ENCODE data around the gene SMIM20.

The SMIM20 gene

DNA sequence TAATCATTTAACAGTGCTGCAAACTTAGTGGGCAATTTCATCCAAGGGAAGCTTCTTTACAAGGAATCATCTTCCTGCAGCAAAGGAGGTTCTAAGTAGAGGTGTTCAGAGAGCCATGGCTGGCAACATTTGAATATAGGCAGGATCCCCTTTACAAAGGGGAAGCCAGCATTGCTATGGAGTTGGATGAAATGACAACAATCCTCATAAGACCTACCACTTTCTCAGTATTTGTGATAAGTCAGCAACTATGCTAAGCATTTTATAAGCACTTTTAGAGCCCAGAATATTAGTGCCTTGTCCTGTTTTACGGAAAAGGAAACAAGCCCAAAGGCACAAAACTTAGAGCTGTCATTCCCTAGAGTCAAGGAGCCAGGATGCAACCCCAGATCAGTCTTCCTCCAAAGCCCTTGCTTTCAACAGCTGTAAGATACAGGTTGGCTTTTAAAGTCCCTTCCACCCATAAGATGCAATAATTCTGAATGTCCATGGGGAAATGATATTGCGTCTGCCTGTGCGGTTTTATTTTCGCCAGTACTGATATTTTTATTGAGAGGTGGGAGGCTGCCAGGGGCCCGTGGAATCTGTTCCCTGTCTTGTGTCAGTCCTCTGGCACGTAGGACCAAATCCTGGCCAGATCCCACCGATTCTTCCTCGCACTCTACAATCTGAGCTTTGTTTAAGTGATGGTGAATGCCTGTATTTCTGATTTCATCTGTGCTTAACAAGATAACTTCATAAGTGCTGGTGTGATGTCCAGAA is 59.1 kb downstream of the SMIM20 start:
- TF ChIP-seq EP300 (IDR thresholded peaks at IDR 0.05; ENCODE audit: borderline replicate concordance) (no peak), FOXM1 (IDR thresholded peaks at IDR 0.05; ENCODE audit: borderline replicate concordance, low read depth) (no peak), RAD21 (IDR thresholded peaks at IDR 0.05; ENCODE audit: low read depth) (no peak), ZBTB7A (IDR thresholded peaks at IDR 0.05; ENCODE audit: low read depth) (no peak), CEBPB (IDR thresholded peaks at IDR 0.05) (no peak), TAF1 (IDR thresholded peaks at IDR 0.05; ENCODE audit: low read depth) (no peak), NFIC (IDR thresholded peaks at IDR 0.05) (no peak), EGR1 (IDR thresholded peaks at IDR 0.05) (no peak), TCF12 (IDR thresholded peaks at IDR 0.05; ENCODE audit: low read depth) (no peak)
- TF ChIP-seq, protein P1, sequence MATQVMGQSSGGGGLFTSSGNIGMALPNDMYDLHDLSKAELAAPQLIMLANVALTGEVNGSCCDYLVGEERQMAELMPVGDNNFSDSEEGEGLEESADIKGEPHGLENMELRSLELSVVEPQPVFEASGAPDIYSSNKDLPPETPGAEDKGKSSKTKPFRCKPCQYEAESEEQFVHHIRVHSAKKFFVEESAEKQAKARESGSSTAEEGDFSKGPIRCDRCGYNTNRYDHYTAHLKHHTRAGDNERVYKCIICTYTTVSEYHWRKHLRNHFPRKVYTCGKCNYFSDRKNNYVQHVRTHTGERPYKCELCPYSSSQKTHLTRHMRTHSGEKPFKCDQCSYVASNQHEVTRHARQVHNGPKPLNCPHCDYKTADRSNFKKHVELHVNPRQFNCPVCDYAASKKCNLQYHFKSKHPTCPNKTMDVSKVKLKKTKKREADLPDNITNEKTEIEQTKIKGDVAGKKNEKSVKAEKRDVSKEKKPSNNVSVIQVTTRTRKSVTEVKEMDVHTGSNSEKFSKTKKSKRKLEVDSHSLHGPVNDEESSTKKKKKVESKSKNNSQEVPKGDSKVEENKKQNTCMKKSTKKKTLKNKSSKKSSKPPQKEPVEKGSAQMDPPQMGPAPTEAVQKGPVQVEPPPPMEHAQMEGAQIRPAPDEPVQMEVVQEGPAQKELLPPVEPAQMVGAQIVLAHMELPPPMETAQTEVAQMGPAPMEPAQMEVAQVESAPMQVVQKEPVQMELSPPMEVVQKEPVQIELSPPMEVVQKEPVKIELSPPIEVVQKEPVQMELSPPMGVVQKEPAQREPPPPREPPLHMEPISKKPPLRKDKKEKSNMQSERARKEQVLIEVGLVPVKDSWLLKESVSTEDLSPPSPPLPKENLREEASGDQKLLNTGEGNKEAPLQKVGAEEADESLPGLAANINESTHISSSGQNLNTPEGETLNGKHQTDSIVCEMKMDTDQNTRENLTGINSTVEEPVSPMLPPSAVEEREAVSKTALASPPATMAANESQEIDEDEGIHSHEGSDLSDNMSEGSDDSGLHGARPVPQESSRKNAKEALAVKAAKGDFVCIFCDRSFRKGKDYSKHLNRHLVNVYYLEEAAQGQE (IDR thresholded peaks at IDR 0.05; ENCODE audit: low read depth): no peak
- TF ChIP-seq, protein P2, sequence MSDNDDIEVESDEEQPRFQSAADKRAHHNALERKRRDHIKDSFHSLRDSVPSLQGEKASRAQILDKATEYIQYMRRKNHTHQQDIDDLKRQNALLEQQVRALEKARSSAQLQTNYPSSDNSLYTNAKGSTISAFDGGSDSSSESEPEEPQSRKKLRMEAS (IDR thresholded peaks at IDR 0.05): no peak
- TF ChIP-seq, protein P3, sequence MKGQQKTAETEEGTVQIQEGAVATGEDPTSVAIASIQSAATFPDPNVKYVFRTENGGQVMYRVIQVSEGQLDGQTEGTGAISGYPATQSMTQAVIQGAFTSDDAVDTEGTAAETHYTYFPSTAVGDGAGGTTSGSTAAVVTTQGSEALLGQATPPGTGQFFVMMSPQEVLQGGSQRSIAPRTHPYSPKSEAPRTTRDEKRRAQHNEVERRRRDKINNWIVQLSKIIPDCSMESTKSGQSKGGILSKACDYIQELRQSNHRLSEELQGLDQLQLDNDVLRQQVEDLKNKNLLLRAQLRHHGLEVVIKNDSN (IDR thresholded peaks at IDR 0.05): no peak

- no peak for TF ChIP-seq TCF12 (IDR thresholded peaks at IDR 0.05; ENCODE audit: low read depth)
- TF ChIP-seq NFIC (IDR thresholded peaks at IDR 0.05): no peak
- TF ChIP-seq, protein P2 (IDR thresholded peaks at IDR 0.05): no peak
- TF ChIP-seq CEBPB (IDR thresholded peaks at IDR 0.05): no peak
- TF ChIP-seq, protein P1 (IDR thresholded peaks at IDR 0.05; ENCODE audit: low read depth): no peak
- TF ChIP-seq YY1 (IDR thresholded peaks at IDR 0.05; ENCODE audit: low read depth): no peak
- TF ChIP-seq EP300 (IDR thresholded peaks at IDR 0.05; ENCODE audit: borderline replicate concordance): no peak
- no peak for TF ChIP-seq FOXM1 (IDR thresholded peaks at IDR 0.05; ENCODE audit: borderline replicate concordance, low read depth)
- no peak for TF ChIP-seq EGR1 (IDR thresholded peaks at IDR 0.05)
- no peak for TF ChIP-seq ZBTB7A (IDR thresholded peaks at IDR 0.05; ENCODE audit: low read depth)
- TF ChIP-seq, protein P3 (IDR thresholded peaks at IDR 0.05): no peak
- no peak for TF ChIP-seq RAD21 (IDR thresholded peaks at IDR 0.05; ENCODE audit: low read depth)
- TF ChIP-seq TEAD4 (IDR thresholded peaks at IDR 0.05): no peak
- no peak for TF ChIP-seq TAF1 (IDR thresholded peaks at IDR 0.05; ENCODE audit: low read depth)
- TF ChIP-seq CREB1 (IDR thresholded peaks at IDR 0.05; ENCODE audit: low read depth): no peak
These were observed 62.8 kb downstream of the SMIM20 start for GRCh38 chr4:25976780-25977179.

- TF ChIP-seq YY1 (IDR thresholded peaks at IDR 0.05; ENCODE audit: low read depth) (no peak), ZBTB7A (IDR thresholded peaks at IDR 0.05; ENCODE audit: low read depth) (no peak)
- TF ChIP-seq, protein P1 (IDR thresholded peaks at IDR 0.05; ENCODE audit: low read depth): no peak
These were observed 63.6 kb downstream of the SMIM20 start for GRCh38 chr4:25977397-25978170.

- TF ChIP-seq FOXM1 (IDR thresholded peaks at IDR 0.05; ENCODE audit: borderline replicate concordance, low read depth): no peak
- TF ChIP-seq, protein P3 (IDR thresholded peaks at IDR 0.05): no peak
- no peak for TF ChIP-seq TCF12 (IDR thresholded peaks at IDR 0.05; ENCODE audit: low read depth)
- TF ChIP-seq YY1 (IDR thresholded peaks at IDR 0.05; ENCODE audit: low read depth): no peak
- TF ChIP-seq CEBPB (IDR thresholded peaks at IDR 0.05): no peak
- no peak for TF ChIP-seq NFIC (IDR thresholded peaks at IDR 0.05)
- no peak for TF ChIP-seq EGR1 (IDR thresholded peaks at IDR 0.05)
- no peak for TF ChIP-seq CREB1 (IDR thresholded peaks at IDR 0.05; ENCODE audit: low read depth)
- TF ChIP-seq EP300 (IDR thresholded peaks at IDR 0.05; ENCODE audit: borderline replicate concordance): no peak
- TF ChIP-seq, protein P1 (IDR thresholded peaks at IDR 0.05; ENCODE audit: low read depth): no peak
- TF ChIP-seq RAD21 (IDR thresholded peaks at IDR 0.05; ENCODE audit: low read depth): no peak
- TF ChIP-seq ZBTB7A (IDR thresholded peaks at IDR 0.05; ENCODE audit: low read depth): no peak
- TF ChIP-seq, protein P2 (IDR thresholded peaks at IDR 0.05): no peak
- no peak for TF ChIP-seq TEAD4 (IDR thresholded peaks at IDR 0.05)
- TF ChIP-seq TAF1 (IDR thresholded peaks at IDR 0.05; ENCODE audit: low read depth): no peak
These were observed 64.3 kb downstream of the SMIM20 start for GRCh38 chr4:25978327-25978726.

Data from Ishikawa (cell line).